ENCODE measurements around the gene NDUFA6.
"Not testable (repeated sequence)": the region's sequence is repeated elsewhere in the genome, so short reads cannot be mapped to it uniquely, and the experiment has no call there.

The NDUFA6 gene

DNA sequence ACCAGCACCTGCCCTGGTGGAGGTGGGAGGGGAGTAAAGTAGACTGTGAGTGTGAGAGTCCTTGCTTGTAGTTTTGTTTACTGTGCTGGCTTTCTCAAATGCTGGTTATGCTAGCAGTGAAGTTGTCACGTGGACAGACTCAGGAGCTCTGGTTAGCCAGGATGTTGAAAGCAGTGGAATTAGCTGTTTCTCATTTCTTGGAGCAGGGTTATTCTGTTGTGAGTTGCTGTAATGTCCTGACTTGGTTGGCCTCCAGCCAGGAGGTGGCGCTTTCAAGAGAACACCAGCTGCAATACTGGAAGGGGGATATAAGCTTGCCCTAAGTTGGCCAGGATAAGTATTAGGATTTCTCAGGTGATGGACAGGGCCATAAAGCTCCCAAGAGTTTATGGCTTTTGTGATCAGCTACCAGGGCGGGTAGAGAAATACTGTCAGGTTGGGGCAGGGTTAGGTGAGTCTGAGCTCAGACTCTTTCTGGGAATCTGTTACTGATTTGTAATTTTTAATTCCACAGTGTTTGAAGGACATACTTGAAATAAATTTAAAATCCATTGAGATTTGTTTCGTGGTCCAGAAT, 26.4 kb upstream of the NDUFA6 start:
- no peak for DNase-seq (ENCODE audit: extremely low spot score)
- TF ChIP-seq ZNF384 (IDR thresholded peaks at IDR 0.05) (no peak), FOXA1 (IDR thresholded peaks at IDR 0.05) (no peak)
- TF ChIP-seq, protein P1, sequence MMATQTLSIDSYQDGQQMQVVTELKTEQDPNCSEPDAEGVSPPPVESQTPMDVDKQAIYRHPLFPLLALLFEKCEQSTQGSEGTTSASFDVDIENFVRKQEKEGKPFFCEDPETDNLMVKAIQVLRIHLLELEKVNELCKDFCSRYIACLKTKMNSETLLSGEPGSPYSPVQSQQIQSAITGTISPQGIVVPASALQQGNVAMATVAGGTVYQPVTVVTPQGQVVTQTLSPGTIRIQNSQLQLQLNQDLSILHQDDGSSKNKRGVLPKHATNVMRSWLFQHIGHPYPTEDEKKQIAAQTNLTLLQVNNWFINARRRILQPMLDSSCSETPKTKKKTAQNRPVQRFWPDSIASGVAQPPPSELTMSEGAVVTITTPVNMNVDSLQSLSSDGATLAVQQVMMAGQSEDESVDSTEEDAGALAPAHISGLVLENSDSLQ (IDR thresholded peaks at IDR 0.05), result peak; percentile 15; the same call in 1 of the 2 replicates
- ChIA-PET CTCF (interaction anchor here (0.5 to 1.1 kb wide), 4 partner anchors 133 to 322 kb away, joined by 3 read pairs; partner anchors contain the start of gene CENPM), POLR2A (interaction anchor here (0.6 kb wide), 1 partner anchor 52 kb away, joined by 3 read pairs; no protein-coding TSS in a partner anchor)

DNA sequence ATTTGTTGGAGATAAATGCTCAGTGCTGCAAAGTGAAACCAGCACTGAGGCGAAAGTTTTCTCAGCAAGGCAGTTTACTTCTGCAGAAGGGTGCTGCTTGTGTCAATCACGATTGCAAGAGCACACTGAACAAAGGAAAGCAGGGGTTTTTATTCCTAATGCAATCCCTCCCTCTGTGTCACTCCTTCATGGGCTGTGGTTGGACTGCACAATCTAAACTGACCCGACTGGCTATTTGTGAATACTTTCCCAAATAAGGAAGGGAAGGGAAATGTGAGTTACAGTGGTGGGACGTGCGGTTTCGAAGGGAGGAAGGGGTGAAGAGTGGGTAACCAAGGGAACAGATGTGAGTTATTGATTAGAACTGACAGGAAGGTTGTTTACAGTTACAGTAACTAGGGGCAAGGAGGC, 24.9 kb upstream of the NDUFA6 start:
- CTCF ChIA-PET; DNase-seq (ENCODE audit: extremely low spot score); POLR2A ChIA-PET: not testable (repeated sequence)

DNA sequence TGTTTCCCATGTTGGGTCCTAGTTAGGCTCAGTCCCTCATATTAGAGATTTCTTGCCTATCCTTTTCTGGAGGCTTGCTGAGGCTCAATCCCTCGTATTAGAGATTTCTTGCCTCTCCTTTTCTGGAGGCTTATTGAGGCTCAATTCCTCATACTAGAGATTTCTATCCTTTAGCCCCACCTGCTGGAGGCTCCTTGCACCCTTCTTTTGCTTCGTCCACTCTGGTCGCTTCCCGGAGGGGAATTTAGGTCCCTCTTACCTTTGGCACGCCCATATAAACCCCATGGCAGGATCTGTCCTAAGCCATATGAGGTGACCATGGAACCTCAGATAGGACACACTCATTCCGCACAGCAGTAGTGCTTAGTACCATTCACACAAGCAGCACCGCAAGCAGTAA, 24.1 kb upstream of the NDUFA6 start:
- ChIA-PET POLR2A (no interaction called here), CTCF (no interaction called here)
- TF ChIP-seq FOXK2 (IDR thresholded peaks at IDR 0.05) (no peak), FOXM1 (IDR thresholded peaks at IDR 0.05; ENCODE audit: borderline replicate concordance) (no peak), FOXA1 (IDR thresholded peaks at IDR 0.05) (no peak), BHLHE40 (IDR thresholded peaks at IDR 0.05; ENCODE audit: borderline replicate concordance) (no peak), ZNF384 (IDR thresholded peaks at IDR 0.05) (no peak), NFRKB (IDR thresholded peaks at IDR 0.05) (no peak)
- peak; percentile 23 for DNase-seq (ENCODE audit: extremely low spot score)

DNA sequence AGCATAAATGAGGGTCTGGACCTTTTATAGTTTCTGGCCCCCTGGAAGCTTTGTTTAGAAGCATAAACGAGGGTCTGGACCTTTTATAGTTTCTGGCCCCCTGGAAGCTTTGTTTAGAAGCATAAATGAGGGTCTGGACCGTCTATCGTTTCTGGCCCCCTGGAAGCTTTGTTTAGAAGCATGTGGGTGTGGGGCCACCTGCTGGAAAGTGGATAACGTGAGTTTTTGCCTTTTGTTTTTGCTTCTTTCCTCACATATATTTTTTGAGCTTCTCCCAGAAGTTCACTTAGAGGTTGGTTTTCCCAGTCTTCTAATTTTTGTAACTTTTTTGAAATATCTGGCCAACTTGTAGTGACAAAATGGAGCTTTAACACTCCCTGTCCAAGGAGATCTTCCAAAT, 22.2 kb upstream of the NDUFA6 start:
- peak; percentile 22 for DNase-seq (ENCODE audit: extremely low spot score)
- POLR2A ChIA-PET, result interaction anchor here (1.0 kb wide), 1 partner anchor 22 kb away, joined by 6 read pairs; the partner anchor contains the start of gene NDUFA6
- CTCF ChIA-PET, result interaction anchor here (0.6 to 1.7 kb wide), 9 partner anchors 22 to 1441 kb away, joined by 3 to 13 read pairs (median 4); partner anchors contain the start of genes NDUFA6 and SEPTIN3

DNA sequence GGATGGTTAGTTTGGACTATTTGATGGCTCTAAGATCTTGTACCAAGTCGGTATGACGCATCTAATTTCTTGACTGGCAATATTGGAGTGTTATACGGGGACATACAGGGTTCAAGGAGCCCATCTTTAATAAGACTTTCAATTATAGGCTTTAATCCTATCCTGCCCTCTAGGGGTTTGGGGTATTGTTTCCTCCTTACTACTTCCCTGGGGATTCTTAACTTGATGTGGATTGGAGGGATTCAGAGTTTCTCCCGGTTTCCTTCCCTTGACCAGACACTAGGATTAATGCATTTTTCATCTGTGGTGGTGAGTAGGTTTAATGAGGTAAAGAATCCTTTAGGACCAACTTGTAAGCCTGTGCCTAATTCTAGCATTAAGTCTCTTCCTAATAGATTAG, 21.2 kb upstream of the NDUFA6 start:
- no peak for TF ChIP-seq ARNT (IDR thresholded peaks at IDR 0.05)
- no peak for TF ChIP-seq NFRKB (IDR thresholded peaks at IDR 0.05)
- TF ChIP-seq LEF1 (IDR thresholded peaks at IDR 0.05; ENCODE audit: borderline replicate concordance), result no peak
- TF ChIP-seq HDGF (IDR thresholded peaks at IDR 0.05; ENCODE audit: borderline replicate concordance), result no peak
- no peak for TF ChIP-seq SUZ12 (IDR thresholded peaks at IDR 0.05)
- no peak for TF ChIP-seq L3MBTL2 (conservative IDR thresholded peaks at IDR 0.05)
- TF ChIP-seq FOXA1 (IDR thresholded peaks at IDR 0.05), result no peak
- TF ChIP-seq, protein P1 (IDR thresholded peaks at IDR 0.05), result no peak
- TF ChIP-seq ZNF384 (IDR thresholded peaks at IDR 0.05), result no peak
- no peak for TF ChIP-seq CTBP1 (IDR thresholded peaks at IDR 0.05; ENCODE audit: borderline replicate concordance)
- no peak for TF ChIP-seq ELF4 (IDR thresholded peaks at IDR 0.05)
- no peak for TF ChIP-seq BHLHE40 (IDR thresholded peaks at IDR 0.05; ENCODE audit: borderline replicate concordance)
- TF ChIP-seq FOXM1 (IDR thresholded peaks at IDR 0.05; ENCODE audit: borderline replicate concordance), result no peak
- no peak for TF ChIP-seq FOXK2 (IDR thresholded peaks at IDR 0.05)
- TF ChIP-seq SP1 (IDR thresholded peaks at IDR 0.05), result no peak
- no peak for DNase-seq (ENCODE audit: extremely low spot score)
- ChIA-PET POLR2A (no interaction called here), CTCF (interaction anchor here (1.7 kb wide), 1 partner anchor 149 kb away, joined by 3 read pairs; no protein-coding TSS in a partner anchor)

DNA sequence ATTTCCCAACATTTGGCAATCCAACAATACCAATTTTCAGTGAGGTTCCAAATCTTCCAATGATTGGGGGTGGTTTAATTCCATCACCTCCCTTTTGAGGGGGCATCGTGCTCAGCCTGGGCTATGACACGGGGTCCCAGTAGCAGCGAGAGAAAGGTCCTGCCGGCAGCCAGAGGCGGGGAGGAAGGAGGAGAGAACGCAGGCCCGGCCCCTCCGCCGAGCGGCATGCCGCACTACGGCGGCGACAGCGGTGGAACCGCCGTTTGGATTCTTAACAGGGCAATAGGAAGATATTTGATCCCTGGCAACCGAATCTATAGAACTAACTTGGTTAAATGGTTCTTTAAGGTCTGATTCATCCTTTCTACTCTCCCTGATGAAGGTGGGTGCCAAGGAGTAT, 18.3 kb upstream of the NDUFA6 start:
- ChIA-PET POLR2A (no interaction called here), CTCF (no interaction called here)
- TF ChIP-seq SP1 (IDR thresholded peaks at IDR 0.05) (no peak), ARNT (IDR thresholded peaks at IDR 0.05) (no peak), ELF4 (IDR thresholded peaks at IDR 0.05) (no peak), FOXK2 (IDR thresholded peaks at IDR 0.05) (no peak), TARDBP (IDR thresholded peaks at IDR 0.05) (no peak)
- no peak for DNase-seq (ENCODE audit: extremely low spot score)

DNA sequence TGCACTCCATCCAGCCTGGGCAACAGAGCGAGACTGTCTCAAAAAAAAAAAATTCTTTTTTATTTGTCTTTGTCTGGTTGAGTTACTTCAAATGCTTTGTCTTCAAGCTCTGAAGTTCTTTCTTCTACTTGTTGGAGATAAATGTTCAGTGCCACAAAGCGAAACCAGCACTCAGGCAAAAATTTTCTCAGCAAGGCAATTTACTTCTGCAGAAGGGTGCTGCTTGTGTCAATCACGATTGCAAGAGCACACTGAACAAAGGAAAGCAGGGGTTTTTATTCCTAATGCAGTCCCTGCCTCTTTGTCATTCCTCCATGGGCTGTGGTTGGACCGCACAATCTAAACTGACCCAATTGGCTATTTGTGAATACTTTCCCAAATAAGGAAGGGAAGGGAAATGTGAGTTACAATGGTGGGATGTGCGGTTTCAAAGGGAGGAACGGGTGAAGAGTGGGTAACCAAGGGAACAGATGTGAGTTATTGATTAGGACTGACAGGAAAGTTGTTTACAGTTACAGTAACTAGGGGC, 13.8 kb upstream of the NDUFA6 start:
- DNase-seq (ENCODE audit: extremely low spot score); CTCF ChIA-PET; POLR2A ChIA-PET: not testable (repeated sequence)

DNA sequence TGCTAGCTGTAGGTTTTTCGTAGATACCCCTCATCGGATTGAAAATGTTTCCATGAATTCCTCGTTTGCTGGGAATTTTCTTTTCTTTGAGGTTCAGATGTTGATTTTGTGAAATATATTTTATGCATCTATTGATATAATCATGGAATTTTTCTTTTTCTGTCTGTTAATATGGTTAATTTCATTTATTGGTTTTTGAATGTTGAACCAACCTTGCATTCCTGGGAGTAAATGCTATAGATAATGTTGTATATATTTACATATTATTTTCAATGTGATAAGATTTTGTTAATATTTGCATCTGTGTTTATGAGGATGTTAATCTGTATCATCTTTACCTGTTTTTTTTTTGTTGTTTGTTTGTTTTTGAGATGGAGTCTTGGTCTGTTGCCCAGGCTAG, 10.6 kb upstream of the NDUFA6 start:
- TF ChIP-seq TARDBP (IDR thresholded peaks at IDR 0.05) (no peak), FOXA1 (IDR thresholded peaks at IDR 0.05) (no peak), SUZ12 (IDR thresholded peaks at IDR 0.05) (no peak), ARNT (IDR thresholded peaks at IDR 0.05) (no peak), L3MBTL2 (conservative IDR thresholded peaks at IDR 0.05) (no peak), LEF1 (IDR thresholded peaks at IDR 0.05; ENCODE audit: borderline replicate concordance) (no peak), SP1 (IDR thresholded peaks at IDR 0.05) (no peak), FOXK2 (IDR thresholded peaks at IDR 0.05) (no peak), ELF4 (IDR thresholded peaks at IDR 0.05) (no peak), NFRKB (IDR thresholded peaks at IDR 0.05) (no peak), HDGF (IDR thresholded peaks at IDR 0.05; ENCODE audit: borderline replicate concordance) (no peak), BHLHE40 (IDR thresholded peaks at IDR 0.05; ENCODE audit: borderline replicate concordance) (no peak)
- TF ChIP-seq, protein P1 (IDR thresholded peaks at IDR 0.05), result no peak
- ChIA-PET CTCF (no interaction called here), POLR2A (no interaction called here)
- no peak for DNase-seq (ENCODE audit: extremely low spot score)

Data from HEK293T (cell line).